ENCODE results near the gene ZBTB46.

DNA sequence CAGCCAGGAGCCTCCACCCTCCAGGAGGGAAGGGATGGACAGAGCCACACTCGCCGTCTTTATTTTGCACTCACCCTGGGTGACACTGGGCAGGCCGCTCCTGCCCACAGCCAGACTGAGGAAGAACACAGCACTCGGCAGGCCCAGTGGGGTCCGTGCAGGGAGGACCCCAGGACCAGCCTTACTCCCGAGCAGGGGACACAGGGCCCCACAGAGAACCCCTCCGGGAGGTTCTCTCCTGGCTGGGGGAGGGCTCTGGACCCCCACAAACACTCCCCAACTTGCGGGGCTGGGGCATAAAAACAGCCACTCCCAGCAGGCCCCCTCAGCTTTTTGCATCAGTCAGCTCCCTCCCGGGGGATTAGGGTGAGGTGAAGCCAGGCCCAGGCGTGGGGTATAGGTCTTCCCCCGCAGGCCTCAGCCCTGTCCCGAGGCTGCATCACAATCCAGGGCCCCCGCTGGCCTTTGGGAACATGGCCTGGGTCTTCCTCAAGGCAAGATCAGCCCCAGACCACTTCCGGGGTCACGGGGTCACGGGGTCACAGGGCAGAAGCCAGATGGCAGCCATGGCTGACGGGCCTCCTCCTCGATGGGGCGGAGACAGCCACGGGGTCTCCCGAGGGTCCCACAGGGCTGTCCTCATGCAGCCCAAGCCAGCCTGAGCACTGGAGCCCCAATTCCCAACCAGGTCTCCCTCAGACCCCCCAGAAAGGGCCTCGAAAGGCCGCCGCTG, 131.4 kb downstream of the ZBTB46 start:
- TF ChIP-seq CTCF (IDR thresholded peaks at IDR 0.05) = no peak
- no peak for TF ChIP-seq POLR2A (IDR thresholded peaks at IDR 0.05)
- no peak for TF ChIP-seq EP300 (IDR thresholded peaks at IDR 0.05)

Data from tibial nerve (tissue), 4 donors.